K562 (cell line): ENCODE data around the gene GUK1. TPM values are rescaled to one million over a fixed set of nuclear protein-coding genes. Genes with fewer than 3 reads are reported as not detected.

Source experiments
- KLF10 ChIP-seq: fragments of 250-450 bp; sonication (Bioruptor Pico); IDR thresholded peaks from 2 replicates; pipeline ENCODE4 v1.6.1; 2021; ENCODE audit warnings: matching md5 sums
- LCOR ChIP-seq: sonication (generic); formaldehyde crosslinking; IDR thresholded peaks from 2 replicates; pipeline ENCODE4 v1.8.0; 2022; ENCODE audit warnings: mild to moderate bottlenecking, missing genetic modification reagents
- TFAM ChIP-seq: fragments of 250-450 bp; sonication (Bioruptor Pico); conservative IDR thresholded peaks from 2 replicates; pipeline ENCODE4 v1.5.0; 2021; ENCODE audit warnings: mild to moderate bottlenecking, moderate library complexity
- ZNF217 ChIP-seq: sonication (generic); formaldehyde crosslinking; IDR thresholded peaks from 2 replicates; pipeline ENCODE4 v1.8.0; 2022; ENCODE audit warnings: mild to moderate bottlenecking, missing genetic modification reagents
- polyA plus RNA-seq, 8 experiments: library from polyadenylated mRNA; depleted of rRNA in 4 of 8; stranded (reverse) in 5 of 8; unstranded in 3 of 8; fragments of >200 nt; fragmentation: Nextera tagmentation in 2 of 8; fragmentation: Illumina TruSeq in 1 of 8; extraction: Ambion mirVana in 2 of 8; extraction: Trizol in 1 of 8; gene quantifications; 2 replicates each; pipeline versions ENCODE4 v1.2.1 to v1.2.3, GENCODE V29; 2011 to 2014; ENCODE audit warnings: inconsistent platforms in 1 of 8, missing spikeins in 1 of 8
- total RNA-seq, 7 experiments: library from RNA; depleted of rRNA in 6 of 7; stranded (reverse); fragments of >200 nt in 6 of 7; fragmentation: Illumina TruSeq in 2 of 7; extraction: Trizol in 2 of 7; gene quantifications; 2 replicates each; pipeline versions ENCODE4 v1.2.1 to v1.2.3, GENCODE V29; 2011 to 2021; ENCODE audit warnings: low replicate concordance in 1 of 7
- TF ChIP-seq, protein P1 (sequence below), 2 experiments: fragments of 450-650 bp; IDR thresholded peaks; 2 replicates each; pipeline ENCODE4 v1.6.1; 2016; ENCODE audit warnings: mild to moderate bottlenecking in 2 of 2, borderline replicate concordance in 1 of 2, low read depth in 1 of 2, moderate library complexity in 1 of 2
- TF ChIP-seq, protein P2 (sequence below): fragments of 450-650 bp; IDR thresholded peaks from 2 replicates; pipeline ENCODE4 v1.6.1; 2017; ENCODE audit warnings: mild to moderate bottlenecking, moderate library complexity

The GUK1 gene
- total and polyA plus RNA-seq, 9 of the 15 experiments (the other 6 are each of a cell fraction or from before 2014, with no cell fraction given) = 7.0 to 331 (median 132) TPM

GRCh38 chr1:228109073-228109961, 30.8 kb upstream of the GUK1 start, which contains the start of gene MRPL55 (continued):
- peak; percentile 14; the same call in 1 of the 2 replicates for TF ChIP-seq LCOR (CRISPR knock-in tag)
- no peak for TF ChIP-seq ZNF217
- TF ChIP-seq, protein P1, sequence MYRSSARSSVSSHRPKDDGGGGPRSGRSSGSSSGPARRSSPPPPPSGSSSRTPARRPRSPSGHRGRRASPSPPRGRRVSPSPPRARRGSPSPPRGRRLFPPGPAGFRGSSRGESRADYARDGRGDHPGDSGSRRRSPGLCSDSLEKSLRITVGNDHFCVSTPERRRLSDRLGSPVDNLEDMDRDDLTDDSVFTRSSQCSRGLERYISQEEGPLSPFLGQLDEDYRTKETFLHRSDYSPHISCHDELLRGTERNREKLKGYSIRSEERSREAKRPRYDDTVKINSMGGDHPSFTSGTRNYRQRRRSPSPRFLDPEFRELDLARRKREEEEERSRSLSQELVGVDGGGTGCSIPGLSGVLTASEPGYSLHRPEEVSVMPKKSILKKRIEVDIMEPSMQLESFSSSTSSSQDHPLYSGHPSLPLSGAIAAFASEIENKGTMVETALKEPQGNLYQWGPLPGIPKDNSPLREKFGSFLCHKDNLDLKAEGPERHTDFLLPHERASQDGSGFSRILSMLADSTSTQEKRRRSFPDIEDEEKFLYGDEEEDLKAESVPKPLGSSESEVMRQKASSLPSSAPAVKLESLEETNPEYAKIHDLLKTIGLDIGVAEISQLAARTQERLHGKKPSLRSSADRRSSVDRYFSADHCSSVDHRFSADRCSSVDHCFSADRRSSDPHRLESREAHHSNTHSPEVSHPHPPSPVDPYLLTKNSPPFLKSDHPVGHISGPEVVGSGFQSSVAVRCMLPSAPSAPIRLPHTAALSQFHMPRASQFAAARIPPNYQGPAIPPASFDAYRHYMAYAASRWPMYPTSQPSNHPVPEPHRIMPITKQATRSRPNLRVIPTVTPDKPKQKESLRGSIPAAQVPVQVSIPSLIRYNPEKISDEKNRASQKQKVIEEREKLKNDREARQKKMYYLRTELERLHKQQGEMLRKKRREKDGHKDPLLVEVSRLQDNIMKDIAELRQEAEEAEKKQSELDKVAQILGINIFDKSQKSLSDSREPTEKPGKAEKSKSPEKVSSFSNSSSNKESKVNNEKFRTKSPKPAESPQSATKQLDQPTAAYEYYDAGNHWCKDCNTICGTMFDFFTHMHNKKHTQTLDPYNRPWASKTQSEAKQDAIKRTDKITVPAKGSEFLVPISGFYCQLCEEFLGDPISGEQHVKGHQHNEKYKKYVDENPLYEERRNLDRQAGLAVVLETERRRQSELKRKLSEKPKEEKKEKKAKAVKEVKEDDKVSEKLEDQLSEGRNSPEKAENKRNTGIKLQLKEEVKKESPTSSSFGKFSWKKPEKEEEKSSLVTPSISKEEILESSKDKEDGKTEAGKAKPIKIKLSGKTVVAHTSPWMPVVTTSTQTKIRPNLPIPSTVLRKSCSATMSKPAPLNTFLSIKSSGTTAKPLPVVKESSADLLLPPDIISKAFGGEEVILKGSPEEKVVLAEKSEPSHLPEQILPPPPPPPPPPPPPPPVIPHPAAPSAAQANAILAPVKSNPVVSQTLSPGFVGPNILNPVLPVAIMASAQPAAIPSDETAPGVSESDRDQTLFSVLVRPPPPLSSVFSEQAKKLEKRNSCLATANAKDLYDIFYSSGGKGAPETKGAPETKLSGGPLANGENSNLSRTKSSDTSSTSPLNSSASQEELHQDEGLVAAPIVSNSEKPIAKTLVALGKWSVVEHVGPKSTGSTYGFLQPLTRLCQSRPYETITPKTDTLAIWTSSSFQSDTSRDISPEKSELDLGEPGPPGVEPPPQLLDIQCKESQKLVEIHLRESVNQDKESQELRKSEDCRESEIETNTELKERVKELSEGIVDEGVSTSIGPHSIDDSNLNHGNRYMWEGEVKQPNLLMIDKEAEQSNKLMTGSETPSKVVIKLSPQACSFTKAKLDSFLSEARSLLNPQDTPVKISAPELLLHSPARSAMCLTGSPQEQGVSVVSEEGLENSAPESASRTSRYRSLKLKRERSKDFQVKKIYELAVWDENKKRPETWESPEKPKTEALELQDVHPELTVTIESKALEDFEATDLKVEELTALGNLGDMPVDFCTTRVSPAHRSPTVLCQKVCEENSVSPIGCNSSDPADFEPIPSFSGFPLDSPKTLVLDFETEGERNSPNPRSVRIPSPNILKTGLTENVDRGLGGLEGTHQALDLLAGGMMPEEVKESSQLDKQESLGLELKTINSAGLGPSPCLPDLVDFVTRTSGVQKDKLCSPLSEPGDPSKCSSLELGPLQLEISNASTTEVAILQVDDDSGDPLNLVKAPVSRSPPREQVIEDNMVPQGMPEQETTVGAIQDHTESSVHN (IDR thresholded peaks at IDR 0.05; ENCODE audit: borderline replicate concordance in 1 of 2, low read depth in 1 of 2) = no peak
- no peak for TF ChIP-seq KLF10 (CRISPR knock-in tag)
- TF ChIP-seq, protein P2, sequence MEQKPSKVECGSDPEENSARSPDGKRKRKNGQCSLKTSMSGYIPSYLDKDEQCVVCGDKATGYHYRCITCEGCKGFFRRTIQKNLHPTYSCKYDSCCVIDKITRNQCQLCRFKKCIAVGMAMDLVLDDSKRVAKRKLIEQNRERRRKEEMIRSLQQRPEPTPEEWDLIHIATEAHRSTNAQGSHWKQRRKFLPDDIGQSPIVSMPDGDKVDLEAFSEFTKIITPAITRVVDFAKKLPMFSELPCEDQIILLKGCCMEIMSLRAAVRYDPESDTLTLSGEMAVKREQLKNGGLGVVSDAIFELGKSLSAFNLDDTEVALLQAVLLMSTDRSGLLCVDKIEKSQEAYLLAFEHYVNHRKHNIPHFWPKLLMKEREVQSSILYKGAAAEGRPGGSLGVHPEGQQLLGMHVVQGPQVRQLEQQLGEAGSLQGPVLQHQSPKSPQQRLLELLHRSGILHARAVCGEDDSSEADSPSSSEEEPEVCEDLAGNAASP = no peak
- no peak for TF ChIP-seq TFAM (CRISPR knock-in tag)
